SK-N-SH treated with all-trans-retinoic acid at 6 μM for 48 hours (cell line): Measurements from ENCODE around the gene RIN3.

Experiments
- ATAC-seq: fragments of 200-7000 bp; cut with Tn5 transposase; 3 replicates; pipeline ENCODE4 v1.9.1; 2020; ENCODE audit warnings: mild to moderate bottlenecking, moderate library complexity
- BACH2 ChIP-seq: fragments of 250-450 bp; sonication (Bioruptor Pico); IDR thresholded peaks from 2 replicates; pipeline ENCODE4 v1.9.0; 2021; ENCODE audit warnings: mild to moderate bottlenecking, borderline replicate concordance
- CSDC2 ChIP-seq: fragments of 250-450 bp; sonication (Bioruptor Pico); IDR thresholded peaks from 2 replicates; pipeline ENCODE4 v1.5.0; 2020; ENCODE audit warnings: mild to moderate bottlenecking, moderate library complexity
- CSRNP3 ChIP-seq: fragments of 250-450 bp; sonication (Bioruptor Pico); IDR thresholded peaks from 2 replicates; pipeline ENCODE4 v1.5.1; 2021; ENCODE audit warnings: mild to moderate bottlenecking, moderate library complexity
- ESRRG ChIP-seq: fragments of 250-450 bp; sonication (Bioruptor Pico); IDR thresholded peaks from 2 replicates; pipeline ENCODE4 v1.6.1; 2021; ENCODE audit warnings: mild to moderate bottlenecking
- GLIS3 ChIP-seq: fragments of 250-450 bp; sonication (Bioruptor Pico); IDR thresholded peaks from 2 replicates; pipeline ENCODE4 v1.5.0; 2020; ENCODE audit warnings: mild to moderate bottlenecking, moderate library complexity
- ISL1 ChIP-seq: fragments of 250-450 bp; sonication (Bioruptor Pico); IDR thresholded peaks from 2 replicates; pipeline ENCODE4 v2.1.2; 2022; ENCODE audit warnings: mild to moderate bottlenecking, moderate library complexity
- OSR1 ChIP-seq: fragments of 250-450 bp; sonication (Bioruptor Pico); IDR thresholded peaks from 2 replicates; pipeline ENCODE4 v1.8.0; 2022; ENCODE audit warnings: moderate library complexity, mild to moderate bottlenecking, inconsistent platforms
- PPARA ChIP-seq: fragments of 250-450 bp; sonication (Bioruptor Pico); IDR thresholded peaks from 2 replicates; pipeline ENCODE4 v1.5.0; 2020; ENCODE audit warnings: mild to moderate bottlenecking, borderline replicate concordance
- RARB ChIP-seq: fragments of 250-450 bp; sonication (Bioruptor Pico); IDR thresholded peaks from 2 replicates; pipeline ENCODE4 v1.8.0; 2021; ENCODE audit warnings: mild to moderate bottlenecking, moderate library complexity
- SNAI2 ChIP-seq: fragments of 250-450 bp; sonication (Bioruptor Pico); IDR thresholded peaks from 2 replicates; pipeline ENCODE4 v1.5.0; 2020; ENCODE audit warnings: mild to moderate bottlenecking, moderate library complexity
- TCF4 ChIP-seq: fragments of 250-450 bp; sonication (Bioruptor Pico); IDR thresholded peaks from 2 replicates; pipeline ENCODE4 v1.8.0; 2021; ENCODE audit warnings: mild to moderate bottlenecking, moderate library complexity, borderline replicate concordance
- TOX ChIP-seq: fragments of 250-450 bp; sonication (Bioruptor Pico); IDR thresholded peaks from 2 replicates; pipeline ENCODE4 v1.8.0; 2021; ENCODE audit warnings: mild to moderate bottlenecking, moderate library complexity, borderline replicate concordance
- TSHZ2 ChIP-seq: fragments of 250-450 bp; sonication (Bioruptor Pico); IDR thresholded peaks from 2 replicates; pipeline ENCODE4 v1.5.0; 2020; ENCODE audit warnings: mild to moderate bottlenecking, moderate library complexity
- ZC3H10 ChIP-seq: fragments of 250-450 bp; sonication (Bioruptor Pico); IDR thresholded peaks from 2 replicates; pipeline ENCODE4 v1.5.1; 2021; ENCODE audit warnings: mild to moderate bottlenecking, moderate library complexity
- ZFP3 ChIP-seq: fragments of 250-450 bp; sonication (Bioruptor Pico); IDR thresholded peaks from 2 replicates; pipeline ENCODE4 v1.5.0; 2020; ENCODE audit warnings: mild to moderate bottlenecking, moderate library complexity
- ZFP30 ChIP-seq: fragments of 450-650 bp; formaldehyde crosslinking; IDR thresholded peaks from 2 replicates; pipeline ENCODE4 v1.5.0; 2022; ENCODE audit warnings: mild to moderate bottlenecking, moderate library complexity
- ZNF565 ChIP-seq: fragments of 450-650 bp; formaldehyde crosslinking; conservative IDR thresholded peaks from 2 replicates; pipeline ENCODE4 v1.5.0; 2020; ENCODE audit warnings: low read depth, mild to moderate bottlenecking, moderate library complexity
- ZNF70 ChIP-seq: fragments of 450-650 bp; formaldehyde crosslinking; IDR thresholded peaks from 2 replicates; pipeline ENCODE4 v1.5.0; 2020; ENCODE audit warnings: mild to moderate bottlenecking, moderate library complexity
- ZNF8 ChIP-seq: fragments of 450-650 bp; formaldehyde crosslinking; IDR thresholded peaks from 2 replicates; pipeline ENCODE4 v1.5.0; 2020; ENCODE audit warnings: mild to moderate bottlenecking, moderate library complexity
- TF ChIP-seq, protein P1 (sequence below): fragments of 250-450 bp; sonication (Bioruptor Pico); IDR thresholded peaks from 2 replicates; pipeline ENCODE4 v1.8.0; 2020; ENCODE audit warnings: mild to moderate bottlenecking, moderate library complexity, borderline replicate concordance
- TF ChIP-seq, protein P2 (sequence below): fragments of 250-450 bp; sonication (Bioruptor Pico); IDR thresholded peaks from 2 replicates; pipeline ENCODE4 v1.8.0; 2021; ENCODE audit warnings: low read depth, mild to moderate bottlenecking, moderate library complexity, borderline replicate concordance
- TF ChIP-seq, protein P3 (sequence below): fragments of 250-450 bp; sonication (Bioruptor Pico); IDR thresholded peaks from 2 replicates; pipeline ENCODE4 v1.5.1; 2020; ENCODE audit warnings: low read depth, mild to moderate bottlenecking, moderate library complexity

Gene RIN3

DNA sequence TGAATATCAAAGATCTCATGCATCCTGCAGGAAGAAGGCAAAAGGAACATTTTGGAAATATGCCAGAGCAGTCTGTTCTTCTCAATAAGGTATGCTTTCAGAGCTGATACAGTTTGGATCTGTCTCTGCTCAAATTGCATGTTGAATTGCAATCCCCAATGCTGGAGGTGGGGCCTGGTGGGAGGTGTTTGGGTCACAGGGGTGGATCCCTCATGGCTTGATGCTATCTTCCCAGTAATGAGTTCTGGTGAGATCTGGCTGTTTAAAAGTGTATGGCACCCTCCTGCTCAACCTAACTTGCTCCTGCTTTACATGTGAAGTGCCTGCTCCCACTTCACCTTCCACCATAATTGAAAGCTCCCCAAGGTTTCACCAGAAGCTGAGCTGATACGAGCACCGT, 76.6 kb downstream of the RIN3 start (continued):
- TF ChIP-seq ZC3H10 (CRISPR knock-in tag) (no peak), PPARA (CRISPR knock-in tag) (no peak), ZFP3 (CRISPR knock-in tag) (no peak), TOX (no peak), SNAI2 (no peak), BACH2 (CRISPR knock-in tag) (no peak)

DNA sequence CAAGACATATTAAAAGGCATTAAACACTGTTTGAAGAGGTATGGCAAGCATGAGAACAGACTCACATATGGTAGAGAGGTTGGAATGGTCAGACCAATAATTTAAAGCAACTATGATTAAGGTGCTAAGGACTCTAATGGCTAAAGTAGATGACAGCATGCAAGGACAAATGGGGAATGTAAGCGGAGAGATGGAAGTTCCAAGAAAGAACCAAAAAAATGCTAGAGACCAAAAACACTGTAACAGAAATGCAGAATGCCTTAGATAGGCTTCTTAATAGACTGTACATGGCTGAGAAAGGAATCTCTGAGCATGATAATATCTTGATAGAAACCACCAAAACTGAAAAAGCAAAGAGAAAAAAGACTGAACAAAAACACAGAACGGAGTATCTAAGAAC, 77.4 kb downstream of the RIN3 start:
- no peak for ATAC-seq
- TF ChIP-seq ZFP3 (CRISPR knock-in tag) (no peak), CSRNP3 (CRISPR knock-in tag) (no peak), ZNF70 (CRISPR knock-in tag) (no peak)
- TF ChIP-seq, protein P1, sequence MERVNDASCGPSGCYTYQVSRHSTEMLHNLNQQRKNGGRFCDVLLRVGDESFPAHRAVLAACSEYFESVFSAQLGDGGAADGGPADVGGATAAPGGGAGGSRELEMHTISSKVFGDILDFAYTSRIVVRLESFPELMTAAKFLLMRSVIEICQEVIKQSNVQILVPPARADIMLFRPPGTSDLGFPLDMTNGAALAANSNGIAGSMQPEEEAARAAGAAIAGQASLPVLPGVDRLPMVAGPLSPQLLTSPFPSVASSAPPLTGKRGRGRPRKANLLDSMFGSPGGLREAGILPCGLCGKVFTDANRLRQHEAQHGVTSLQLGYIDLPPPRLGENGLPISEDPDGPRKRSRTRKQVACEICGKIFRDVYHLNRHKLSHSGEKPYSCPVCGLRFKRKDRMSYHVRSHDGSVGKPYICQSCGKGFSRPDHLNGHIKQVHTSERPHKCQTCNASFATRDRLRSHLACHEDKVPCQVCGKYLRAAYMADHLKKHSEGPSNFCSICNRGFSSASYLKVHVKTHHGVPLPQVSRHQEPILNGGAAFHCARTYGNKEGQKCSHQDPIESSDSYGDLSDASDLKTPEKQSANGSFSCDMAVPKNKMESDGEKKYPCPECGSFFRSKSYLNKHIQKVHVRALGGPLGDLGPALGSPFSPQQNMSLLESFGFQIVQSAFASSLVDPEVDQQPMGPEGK (CRISPR knock-in tag), result no peak
- TF ChIP-seq, all 23 proteins: peak for 0

GRCh38 chr14:92591346-92591745, 77.8 kb downstream of the RIN3 start:
- no peak for TF ChIP-seq ZNF8 (CRISPR knock-in tag)
- TF ChIP-seq CSDC2 (CRISPR knock-in tag), result no peak
- no peak for TF ChIP-seq ESRRG (CRISPR knock-in tag)
- TF ChIP-seq OSR1, result no peak
- no peak for TF ChIP-seq ZFP3 (CRISPR knock-in tag)
- no peak for TF ChIP-seq CSRNP3 (CRISPR knock-in tag)
- TF ChIP-seq TCF4, result no peak
- TF ChIP-seq, protein P2, sequence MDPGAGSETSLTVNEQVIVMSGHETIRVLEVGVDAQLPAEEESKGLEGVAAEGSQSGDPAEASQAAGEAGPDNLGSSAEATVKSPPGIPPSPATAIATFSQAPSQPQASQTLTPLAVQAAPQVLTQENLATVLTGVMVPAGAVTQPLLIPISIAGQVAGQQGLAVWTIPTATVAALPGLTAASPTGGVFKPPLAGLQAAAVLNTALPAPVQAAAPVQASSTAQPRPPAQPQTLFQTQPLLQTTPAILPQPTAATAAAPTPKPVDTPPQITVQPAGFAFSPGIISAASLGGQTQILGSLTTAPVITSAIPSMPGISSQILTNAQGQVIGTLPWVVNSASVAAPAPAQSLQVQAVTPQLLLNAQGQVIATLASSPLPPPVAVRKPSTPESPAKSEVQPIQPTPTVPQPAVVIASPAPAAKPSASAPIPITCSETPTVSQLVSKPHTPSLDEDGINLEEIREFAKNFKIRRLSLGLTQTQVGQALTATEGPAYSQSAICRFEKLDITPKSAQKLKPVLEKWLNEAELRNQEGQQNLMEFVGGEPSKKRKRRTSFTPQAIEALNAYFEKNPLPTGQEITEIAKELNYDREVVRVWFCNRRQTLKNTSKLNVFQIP (CRISPR knock-in tag), result no peak
- TF ChIP-seq, protein P1 (CRISPR knock-in tag), result no peak
- TF ChIP-seq ZFP30 (CRISPR knock-in tag), result no peak
- TF ChIP-seq, protein P3, sequence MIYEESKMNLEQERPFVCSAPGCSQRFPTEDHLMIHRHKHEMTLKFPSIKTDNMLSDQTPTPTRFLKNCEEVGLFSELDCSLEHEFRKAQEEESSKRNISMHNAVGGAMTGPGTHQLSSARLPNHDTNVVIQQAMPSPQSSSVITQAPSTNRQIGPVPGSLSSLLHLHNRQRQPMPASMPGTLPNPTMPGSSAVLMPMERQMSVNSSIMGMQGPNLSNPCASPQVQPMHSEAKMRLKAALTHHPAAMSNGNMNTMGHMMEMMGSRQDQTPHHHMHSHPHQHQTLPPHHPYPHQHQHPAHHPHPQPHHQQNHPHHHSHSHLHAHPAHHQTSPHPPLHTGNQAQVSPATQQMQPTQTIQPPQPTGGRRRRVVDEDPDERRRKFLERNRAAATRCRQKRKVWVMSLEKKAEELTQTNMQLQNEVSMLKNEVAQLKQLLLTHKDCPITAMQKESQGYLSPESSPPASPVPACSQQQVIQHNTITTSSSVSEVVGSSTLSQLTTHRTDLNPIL (CRISPR knock-in tag), result no peak
- TF ChIP-seq ZNF565, result no peak
- TF ChIP-seq RARB, result no peak
- TF ChIP-seq ISL1 (CRISPR knock-in tag), result no peak
- TF ChIP-seq, all 23 proteins: peak for 0
- ATAC-seq, result no peak

DNA sequence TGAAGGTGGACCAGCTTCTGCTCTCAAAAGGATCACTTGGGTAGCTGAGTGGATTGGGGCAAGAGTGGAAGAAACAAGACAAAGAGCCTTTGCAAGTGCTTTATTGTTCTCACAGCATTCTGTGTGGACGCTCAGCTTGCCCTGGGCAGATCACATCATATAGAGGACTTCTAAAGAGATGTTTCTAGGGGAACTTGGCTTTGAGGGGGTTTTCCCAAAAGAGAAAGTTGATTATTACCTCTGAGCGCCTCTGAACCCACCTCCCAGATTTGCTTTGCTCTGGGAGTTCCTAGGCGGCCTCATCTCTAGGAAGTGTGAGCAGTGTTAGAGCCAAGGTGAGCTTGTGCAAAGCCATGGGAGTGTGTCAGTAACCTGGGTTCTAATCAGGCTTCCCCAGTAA, 81.7 kb downstream of the RIN3 start:
- ATAC-seq, result no peak
- TF ChIP-seq, protein P1 (CRISPR knock-in tag), result no peak
- TF ChIP-seq GLIS3 (CRISPR knock-in tag) (no peak), ISL1 (CRISPR knock-in tag) (no peak), PPARA (CRISPR knock-in tag) (no peak), SNAI2 (no peak), TSHZ2 (CRISPR knock-in tag) (no peak), RARB (no peak), TCF4 (no peak)
